ENCODE measurements around the gene ASF1A. TPM values are rescaled to one million over a fixed set of nuclear protein-coding genes. Genes with fewer than 3 reads are reported as not detected.

ASF1A gene
- total and polyA plus RNA-seq, 9 of the 15 experiments (the other 6 are each of a cell fraction or from before 2014, with no cell fraction given): 31.5 to 45.3 (median 34.8) TPM

DNA sequence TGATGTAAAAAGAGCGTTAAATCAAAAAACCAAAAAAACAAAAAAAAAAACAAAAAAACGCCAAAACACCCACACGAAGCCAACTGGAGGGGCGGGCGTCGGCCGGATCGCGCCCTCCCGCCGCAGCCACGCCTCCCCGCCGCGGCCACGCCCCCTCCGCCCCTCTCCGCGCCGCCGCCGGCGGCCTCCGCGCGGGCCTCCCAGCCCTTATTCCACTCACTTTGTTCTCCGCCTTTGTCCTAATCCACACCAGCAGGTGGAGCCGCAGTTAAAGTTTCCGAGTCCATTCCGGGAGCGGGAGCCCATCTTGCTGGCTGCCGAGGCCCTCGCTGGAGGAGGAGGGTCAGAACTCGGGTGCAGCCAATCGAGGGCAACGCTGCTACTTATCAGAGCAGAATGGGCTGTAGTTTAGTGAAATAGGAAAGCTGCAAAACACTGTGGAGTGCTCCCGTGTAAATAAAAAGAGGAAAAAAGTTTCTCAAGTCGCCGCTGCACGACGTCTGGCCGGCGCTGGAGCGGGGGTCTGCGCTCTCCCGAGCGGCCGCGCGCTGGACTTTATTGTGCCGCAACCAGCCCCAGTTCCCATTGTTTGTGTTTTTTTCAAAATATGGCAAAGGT lies at the start of gene ASF1A (continued):
- TF ChIP-seq, protein P1, sequence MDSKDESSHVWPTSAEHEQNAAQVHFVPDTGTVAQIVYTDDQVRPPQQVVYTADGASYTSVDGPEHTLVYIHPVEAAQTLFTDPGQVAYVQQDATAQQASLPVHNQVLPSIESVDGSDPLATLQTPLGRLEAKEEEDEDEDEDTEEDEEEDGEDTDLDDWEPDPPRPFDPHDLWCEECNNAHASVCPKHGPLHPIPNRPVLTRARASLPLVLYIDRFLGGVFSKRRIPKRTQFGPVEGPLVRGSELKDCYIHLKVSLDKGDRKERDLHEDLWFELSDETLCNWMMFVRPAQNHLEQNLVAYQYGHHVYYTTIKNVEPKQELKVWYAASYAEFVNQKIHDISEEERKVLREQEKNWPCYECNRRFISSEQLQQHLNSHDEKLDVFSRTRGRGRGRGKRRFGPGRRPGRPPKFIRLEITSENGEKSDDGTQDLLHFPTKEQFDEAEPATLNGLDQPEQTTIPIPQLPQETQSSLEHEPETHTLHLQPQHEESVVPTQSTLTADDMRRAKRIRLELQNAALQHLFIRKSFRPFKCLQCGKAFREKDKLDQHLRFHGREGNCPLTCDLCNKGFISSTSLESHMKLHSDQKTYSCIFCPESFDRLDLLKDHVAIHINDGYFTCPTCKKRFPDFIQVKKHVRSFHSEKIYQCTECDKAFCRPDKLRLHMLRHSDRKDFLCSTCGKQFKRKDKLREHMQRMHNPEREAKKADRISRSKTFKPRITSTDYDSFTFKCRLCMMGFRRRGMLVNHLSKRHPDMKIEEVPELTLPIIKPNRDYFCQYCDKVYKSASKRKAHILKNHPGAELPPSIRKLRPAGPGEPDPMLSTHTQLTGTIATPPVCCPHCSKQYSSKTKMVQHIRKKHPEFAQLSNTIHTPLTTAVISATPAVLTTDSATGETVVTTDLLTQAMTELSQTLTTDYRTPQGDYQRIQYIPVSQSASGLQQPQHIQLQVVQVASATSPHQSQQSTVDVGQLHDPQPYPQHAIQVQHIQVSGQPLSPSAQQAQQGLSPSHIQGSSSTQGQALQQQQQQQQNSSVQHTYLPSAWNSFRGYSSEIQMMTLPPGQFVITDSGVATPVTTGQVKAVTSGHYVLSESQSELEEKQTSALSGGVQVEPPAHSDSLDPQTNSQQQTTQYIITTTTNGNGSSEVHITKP (IDR thresholded peaks at IDR 0.05; ENCODE audit: partially characterized antibody): no peak
- TF ChIP-seq, protein P2, sequence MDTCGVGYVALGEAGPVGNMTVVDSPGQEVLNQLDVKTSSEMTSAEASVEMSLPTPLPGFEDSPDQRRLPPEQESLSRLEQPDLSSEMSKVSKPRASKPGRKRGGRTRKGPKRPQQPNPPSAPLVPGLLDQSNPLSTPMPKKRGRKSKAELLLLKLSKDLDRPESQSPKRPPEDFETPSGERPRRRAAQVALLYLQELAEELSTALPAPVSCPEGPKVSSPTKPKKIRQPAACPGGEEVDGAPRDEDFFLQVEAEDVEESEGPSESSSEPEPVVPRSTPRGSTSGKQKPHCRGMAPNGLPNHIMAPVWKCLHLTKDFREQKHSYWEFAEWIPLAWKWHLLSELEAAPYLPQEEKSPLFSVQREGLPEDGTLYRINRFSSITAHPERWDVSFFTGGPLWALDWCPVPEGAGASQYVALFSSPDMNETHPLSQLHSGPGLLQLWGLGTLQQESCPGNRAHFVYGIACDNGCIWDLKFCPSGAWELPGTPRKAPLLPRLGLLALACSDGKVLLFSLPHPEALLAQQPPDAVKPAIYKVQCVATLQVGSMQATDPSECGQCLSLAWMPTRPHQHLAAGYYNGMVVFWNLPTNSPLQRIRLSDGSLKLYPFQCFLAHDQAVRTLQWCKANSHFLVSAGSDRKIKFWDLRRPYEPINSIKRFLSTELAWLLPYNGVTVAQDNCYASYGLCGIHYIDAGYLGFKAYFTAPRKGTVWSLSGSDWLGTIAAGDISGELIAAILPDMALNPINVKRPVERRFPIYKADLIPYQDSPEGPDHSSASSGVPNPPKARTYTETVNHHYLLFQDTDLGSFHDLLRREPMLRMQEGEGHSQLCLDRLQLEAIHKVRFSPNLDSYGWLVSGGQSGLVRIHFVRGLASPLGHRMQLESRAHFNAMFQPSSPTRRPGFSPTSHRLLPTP (IDR thresholded peaks at IDR 0.05; ENCODE audit: borderline replicate concordance, extremely low read depth, insufficient read length): no peak
- TF ChIP-seq SNIP1 (IDR thresholded peaks at IDR 0.05; ENCODE audit: low read depth) (no peak), SAFB (IDR thresholded peaks at IDR 0.05; ENCODE audit: borderline replicate concordance, low read depth, low read length) (peak; percentile 96), PHF20 (IDR thresholded peaks at IDR 0.05; ENCODE audit: partially characterized antibody) (peak; percentile 9), HDAC1 (IDR thresholded peaks at IDR 0.05) (peak in 1 of 2 experiments; percentile 72; a peak in 1 of 4 replicates), ZNF696 (CRISPR knock-in tag; conservative IDR thresholded peaks at IDR 0.05) (no peak), PHF8 (IDR thresholded peaks at IDR 0.05; ENCODE audit: borderline replicate concordance, low read length) (peak; percentile 53; the same call in 1 of the 2 replicates), SMAD1 (IDR thresholded peaks at IDR 0.05; ENCODE audit: low read depth, low read length, partially characterized antibody) (peak; percentile 60), OTX1 (CRISPR knock-in tag; IDR thresholded peaks at IDR 0.05) (no peak), MBD2 (IDR thresholded peaks at IDR 0.05; ENCODE audit: borderline replicate concordance, low read depth) (0 out of 2 replicates have a peak, but pooled peaks have one; percentile 35), CBX2 (IDR thresholded peaks at IDR 0.05; ENCODE audit: insufficient read depth, low read length, poor library complexity, severe bottlenecking) (no peak), C11orf30 (IDR thresholded peaks at IDR 0.05; ENCODE audit: low read depth) (0 out of 2 replicates have a peak, but pooled peaks have one; percentile 50), ARID1B (IDR thresholded peaks at IDR 0.05) (peak; percentile 36; the same call in 1 of the 2 replicates)
- TF ChIP-seq, protein P3, sequence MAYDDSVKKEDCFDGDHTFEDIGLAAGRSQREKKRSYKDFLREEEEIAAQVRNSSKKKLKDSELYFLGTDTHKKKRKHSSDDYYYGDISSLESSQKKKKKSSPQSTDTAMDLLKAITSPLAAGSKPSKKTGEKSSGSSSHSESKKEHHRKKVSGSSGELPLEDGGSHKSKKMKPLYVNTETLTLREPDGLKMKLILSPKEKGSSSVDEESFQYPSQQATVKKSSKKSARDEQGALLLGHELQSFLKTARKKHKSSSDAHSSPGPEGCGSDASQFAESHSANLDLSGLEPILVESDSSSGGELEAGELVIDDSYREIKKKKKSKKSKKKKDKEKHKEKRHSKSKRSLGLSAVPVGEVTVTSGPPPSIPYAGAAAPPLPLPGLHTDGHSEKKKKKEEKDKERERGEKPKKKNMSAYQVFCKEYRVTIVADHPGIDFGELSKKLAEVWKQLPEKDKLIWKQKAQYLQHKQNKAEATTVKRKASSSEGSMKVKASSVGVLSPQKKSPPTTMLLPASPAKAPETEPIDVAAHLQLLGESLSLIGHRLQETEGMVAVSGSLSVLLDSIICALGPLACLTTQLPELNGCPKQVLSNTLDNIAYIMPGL (CRISPR knock-in tag; IDR thresholded peaks at IDR 0.05): peak; percentile 46; the same call in 1 of the 2 replicates
- TF ChIP-seq, protein P4, sequence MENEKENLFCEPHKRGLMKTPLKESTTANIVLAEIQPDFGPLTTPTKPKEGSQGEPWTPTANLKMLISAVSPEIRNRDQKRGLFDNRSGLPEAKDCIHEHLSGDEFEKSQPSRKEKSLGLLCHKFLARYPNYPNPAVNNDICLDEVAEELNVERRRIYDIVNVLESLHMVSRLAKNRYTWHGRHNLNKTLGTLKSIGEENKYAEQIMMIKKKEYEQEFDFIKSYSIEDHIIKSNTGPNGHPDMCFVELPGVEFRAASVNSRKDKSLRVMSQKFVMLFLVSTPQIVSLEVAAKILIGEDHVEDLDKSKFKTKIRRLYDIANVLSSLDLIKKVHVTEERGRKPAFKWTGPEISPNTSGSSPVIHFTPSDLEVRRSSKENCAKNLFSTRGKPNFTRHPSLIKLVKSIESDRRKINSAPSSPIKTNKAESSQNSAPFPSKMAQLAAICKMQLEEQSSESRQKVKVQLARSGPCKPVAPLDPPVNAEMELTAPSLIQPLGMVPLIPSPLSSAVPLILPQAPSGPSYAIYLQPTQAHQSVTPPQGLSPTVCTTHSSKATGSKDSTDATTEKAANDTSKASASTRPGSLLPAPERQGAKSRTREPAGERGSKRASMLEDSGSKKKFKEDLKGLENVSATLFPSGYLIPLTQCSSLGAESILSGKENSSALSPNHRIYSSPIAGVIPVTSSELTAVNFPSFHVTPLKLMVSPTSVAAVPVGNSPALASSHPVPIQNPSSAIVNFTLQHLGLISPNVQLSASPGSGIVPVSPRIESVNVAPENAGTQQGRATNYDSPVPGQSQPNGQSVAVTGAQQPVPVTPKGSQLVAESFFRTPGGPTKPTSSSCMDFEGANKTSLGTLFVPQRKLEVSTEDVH (IDR thresholded peaks at IDR 0.05; ENCODE audit: low read depth, partially characterized antibody): no peak
